Activated T-helper 1 cell treated with anti-CD3 and anti-CD28 coated beads, Interleukin-2, amount 50 U/mL, for 16 hours (primary cell): Measurements from ENCODE around the gene COL4A2.
"Not testable (repeated sequence)": the region's sequence is repeated elsewhere in the genome, so short reads cannot be mapped to it uniquely, and the experiment has no call there.

Experiments
- DNase-seq, 2 donors: peaks; one replicate each; pipeline ENCODE4 v3.0.0-alpha.2; 2020; ENCODE audit warnings: low read depth in 1 of 2, low spot score in 1 of 2

COL4A2 gene

DNA sequence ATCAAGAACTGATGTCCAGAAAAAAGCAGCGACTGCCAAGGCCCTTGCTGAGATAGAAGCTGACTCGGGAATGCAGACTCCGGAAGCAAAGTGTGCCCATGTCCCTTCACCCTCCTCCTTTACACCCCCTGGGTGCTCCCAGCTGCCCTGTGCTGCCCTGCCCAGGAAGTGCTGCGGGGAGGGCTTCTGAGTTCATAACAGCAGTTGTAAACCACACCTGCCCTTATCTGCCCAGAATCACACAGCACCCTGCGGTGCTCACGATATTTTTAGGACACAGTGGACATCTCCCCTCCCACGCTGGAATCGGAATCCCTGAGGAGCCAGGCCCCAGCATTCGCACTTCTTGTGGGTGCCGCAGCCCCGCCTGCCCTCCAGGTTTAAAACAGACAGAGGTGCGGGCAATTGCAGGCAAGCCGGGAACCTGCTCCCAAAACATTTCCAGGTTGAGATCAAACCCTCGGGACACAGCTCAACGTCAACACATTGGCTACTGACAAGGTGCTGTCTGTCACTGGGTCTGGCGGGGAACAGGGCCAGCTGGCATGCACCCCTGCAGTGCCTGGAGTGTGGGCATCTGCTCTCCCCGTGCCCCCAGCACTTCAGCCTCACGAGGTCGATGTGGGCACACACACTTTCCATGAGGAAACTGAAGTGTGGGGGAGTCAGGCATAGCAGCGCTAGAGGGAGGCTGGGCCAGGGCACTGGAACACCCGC lies 217.6 kb downstream of the COL4A2 start:
- DNase-seq: no peak

DNA sequence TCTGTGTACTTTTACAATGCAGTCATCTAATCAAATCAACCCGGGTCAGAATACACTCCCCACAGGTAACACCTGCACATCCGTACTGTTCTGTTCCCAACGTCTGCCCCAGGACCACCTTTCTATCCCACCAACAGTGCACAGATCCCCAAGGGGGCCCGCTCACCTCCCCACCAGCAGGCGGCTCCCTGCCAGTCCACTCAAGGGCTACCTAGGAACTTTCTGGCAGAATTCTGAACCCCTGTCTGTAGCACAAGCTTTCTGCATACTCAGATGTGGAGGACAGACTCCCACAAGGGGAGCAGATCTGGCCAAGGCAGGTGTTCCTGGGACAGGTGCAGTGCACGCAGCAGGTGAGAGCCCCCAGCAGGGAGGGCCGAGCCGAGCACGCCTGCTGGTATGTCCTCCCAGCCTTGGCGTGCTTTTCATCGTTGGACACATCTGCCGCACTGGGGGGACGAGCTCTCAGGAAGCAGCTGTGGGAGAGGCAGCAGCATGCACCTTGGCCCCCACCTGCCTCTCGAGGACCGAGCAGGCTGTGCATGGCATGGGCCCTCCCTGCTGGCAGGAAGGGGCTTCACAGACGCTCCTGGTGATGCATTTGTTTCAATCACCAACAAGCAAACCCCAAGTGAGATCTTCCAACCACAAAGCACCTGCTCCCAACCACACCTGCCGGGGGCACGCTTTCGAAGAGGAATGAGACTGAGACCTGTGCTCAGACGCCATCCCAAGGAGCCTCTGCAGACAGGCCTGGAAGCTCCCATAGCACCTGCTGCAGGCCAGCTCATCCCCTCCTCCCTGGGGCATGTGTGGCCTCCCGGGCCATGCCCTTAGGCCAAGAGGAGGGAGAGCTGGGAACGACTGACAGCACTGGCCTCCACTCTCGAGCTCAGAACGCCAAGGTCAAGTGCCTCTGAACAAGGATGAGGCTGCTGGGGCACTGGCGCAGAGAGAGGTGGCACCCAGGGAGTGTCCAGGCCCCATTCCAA lies 218.5 kb downstream of the COL4A2 start:
- DNase-seq: no peak

DNA sequence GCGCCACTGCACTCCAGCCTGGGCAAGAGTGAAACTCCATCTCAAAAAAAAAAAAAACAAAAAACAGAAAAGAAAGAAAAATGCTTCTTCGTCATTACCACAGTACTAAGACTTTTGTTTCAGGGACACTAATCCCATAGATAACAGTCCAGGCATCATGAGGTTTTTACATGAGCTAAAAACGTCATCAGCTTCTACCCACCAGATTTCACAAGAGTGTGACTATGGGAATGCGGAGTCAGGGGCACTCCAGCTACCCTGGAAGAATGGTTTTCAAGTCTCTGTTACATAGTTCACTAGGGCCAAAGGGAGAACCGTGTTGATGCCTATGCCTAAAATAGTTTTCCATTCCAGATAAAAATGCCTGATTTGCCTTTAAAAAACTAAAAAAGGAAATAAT lies 221.3 kb downstream of the COL4A2 start:
- no peak for DNase-seq

DNA sequence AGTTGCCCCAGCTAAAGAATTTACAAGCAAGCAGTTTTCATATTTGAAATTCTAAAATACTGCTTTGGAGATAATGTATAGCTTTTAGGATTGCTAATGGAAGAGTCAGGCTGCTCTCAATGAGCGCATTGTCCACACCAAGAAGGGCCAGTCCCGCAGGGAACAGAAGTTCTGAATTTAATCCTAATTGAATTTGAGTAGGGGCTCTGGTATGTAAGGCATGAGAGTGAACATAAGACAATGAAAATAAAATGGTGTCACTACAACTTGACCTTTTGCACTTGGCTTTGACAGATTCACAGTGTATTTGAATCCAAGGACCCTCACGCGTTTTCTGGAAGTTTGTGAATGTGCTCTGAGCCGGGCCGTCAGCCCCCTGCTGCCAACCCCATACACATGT lies 221.8 kb downstream of the COL4A2 start:
- no peak for DNase-seq

DNA sequence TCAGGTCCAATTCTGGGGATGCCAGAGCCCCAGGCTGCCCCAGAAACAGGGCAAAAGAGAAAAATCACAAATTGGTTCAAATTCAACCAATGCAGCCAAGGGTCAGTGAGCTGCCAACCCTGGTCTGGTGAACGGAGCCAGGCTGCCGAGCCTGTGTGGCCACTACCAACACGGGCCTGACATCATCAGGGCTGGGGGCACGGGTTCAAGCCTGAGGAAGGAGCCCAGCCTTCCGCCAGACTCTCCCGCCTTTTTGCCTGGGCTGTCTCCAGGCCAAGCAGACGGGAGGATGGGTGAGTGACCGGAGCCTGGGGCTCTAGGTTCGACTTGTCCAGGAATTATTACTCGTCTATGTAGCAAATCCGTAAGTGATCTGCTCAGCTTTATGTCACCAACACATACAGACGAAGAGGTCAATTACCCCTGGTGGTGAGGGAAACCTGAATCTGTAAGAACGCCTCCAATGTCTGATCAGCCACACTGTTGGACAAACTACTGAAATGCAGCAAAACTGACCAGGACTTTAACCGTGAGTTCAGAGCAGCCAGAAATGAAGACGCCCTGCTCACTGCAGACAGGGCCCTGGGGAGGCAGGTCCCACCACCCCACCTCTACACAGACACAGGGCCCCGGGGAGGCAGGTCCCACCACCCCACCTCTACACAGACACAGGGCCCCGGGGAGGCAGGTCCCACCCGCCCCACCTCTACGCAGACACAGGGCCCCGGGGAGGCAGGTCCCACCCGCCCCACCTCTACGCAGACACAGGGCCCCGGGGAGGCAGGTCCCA lies 222.6 kb downstream of the COL4A2 start:
- no peak for DNase-seq

DNA sequence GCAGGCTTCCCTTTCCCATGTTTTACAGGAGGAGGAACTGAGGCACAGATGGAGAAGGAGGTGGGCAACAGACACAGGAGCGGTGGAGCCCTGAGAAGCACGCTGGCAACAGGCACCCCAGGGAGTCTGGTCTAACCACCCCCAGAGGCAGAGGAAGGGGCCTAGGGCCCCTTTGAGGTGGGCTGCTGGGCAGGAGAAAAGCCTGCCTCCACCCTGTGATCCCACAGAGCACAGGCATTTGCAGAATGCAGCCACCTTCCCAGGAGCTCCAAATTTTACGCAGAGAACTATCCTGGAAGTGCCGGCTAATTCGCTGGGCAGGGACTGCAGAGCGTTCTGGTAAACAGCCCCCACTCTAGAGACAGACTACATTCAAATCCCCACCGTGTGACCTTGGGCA lies 224.0 kb downstream of the COL4A2 start:
- no peak for DNase-seq

DNA sequence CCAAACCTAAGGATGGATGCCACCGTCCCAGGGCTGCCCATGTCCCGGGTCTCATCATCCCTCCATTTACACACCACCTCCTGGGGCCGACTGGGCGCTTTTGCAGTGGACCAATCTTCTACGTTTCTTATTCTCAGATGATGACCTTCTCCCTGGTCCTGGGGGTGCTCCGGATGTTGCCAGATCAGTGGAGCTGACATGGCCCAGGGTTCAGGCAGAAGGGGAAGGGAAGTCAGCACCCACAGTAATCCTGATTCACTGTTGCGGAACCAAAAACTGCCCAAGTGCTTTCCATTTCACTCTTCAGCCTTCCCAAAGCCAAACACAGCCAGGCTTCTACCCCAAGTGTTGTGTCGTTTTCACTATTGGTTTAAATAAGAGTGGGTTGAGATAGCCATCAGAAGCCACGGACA lies 224.6 kb downstream of the COL4A2 start:
- no peak for DNase-seq

DNA sequence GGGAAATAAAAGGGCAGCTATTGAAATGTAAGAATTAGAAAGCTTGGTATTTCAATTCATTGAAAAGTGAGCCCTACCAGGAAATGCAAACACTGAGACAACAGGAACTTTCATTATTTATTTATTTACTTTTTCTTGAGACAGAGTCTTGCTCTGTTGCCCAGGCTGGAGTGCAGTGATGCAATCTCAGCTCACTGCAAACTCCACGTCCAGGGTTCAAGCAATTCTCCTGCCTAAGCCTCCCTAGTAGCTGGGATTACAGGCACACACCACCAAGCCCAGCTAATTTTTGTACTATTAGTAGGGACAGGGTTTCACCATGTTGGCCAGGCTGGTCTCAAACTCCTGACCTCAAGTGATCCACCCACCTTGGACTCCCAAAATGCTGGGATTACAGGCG lies 225.2 kb downstream of the COL4A2 start:
- DNase-seq: not testable (repeated sequence)

DNA sequence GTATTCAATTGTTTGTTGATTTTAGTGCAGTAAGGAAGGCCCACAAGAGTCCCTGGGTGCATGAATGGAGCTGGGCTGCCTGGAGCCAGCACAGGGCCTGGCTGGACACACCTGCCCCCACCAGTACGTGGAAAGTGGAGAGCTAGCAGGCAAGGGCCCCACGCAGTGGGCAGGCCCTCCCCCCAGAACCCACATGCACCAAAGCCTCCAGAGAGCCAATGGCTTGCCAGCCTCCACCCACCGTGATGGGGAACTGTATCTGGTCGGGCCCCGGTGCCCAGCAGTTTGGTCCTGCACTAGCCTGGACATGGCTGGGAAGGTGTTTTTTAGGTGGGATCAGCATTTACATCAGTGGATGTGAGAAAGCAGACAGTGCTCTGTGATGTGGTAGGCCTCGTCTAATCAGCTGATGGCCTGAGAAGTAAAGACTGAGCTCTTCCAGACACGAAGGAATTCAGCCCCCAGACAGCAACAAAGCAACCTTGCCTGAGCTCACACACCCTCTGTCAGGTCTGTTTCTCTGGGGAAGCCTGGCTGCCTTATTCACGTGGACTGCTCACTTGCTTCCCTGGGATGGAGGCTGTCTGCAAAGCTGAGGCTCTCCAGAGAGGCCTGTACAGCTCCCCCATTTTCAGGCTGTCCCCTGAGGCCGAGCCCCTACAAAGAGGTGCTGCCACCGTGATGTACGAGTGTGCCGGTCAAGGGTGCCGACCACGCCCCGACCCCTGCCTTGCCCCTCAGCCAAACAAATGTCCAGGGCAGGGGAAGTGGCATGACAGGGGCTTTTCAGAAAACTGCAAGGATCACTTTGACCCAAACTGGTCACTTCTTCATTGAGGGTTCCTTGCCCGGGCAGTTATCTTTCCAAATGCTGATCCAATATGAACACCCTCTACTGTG lies 226.9 kb downstream of the COL4A2 start:
- DNase-seq: no peak

DNA sequence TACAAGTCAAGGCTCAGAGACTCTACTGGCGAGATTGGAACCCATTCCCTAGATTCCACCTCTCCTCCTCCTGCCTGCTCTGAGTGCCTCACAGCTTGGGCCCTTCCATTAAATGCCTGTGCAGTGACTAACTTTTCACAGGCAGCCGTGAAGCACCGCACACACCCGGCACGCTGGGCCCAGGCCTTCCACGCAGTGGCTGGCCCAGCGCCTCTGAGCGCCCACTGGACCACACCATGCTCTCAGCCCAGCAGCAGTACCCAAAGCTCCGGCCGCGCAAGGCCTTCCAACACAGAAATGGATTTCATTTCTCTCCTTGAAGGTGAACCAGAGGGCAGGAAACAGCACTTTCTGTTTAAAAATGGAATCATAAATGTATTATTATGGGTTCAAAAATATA lies 228.4 kb downstream of the COL4A2 start:
- no peak for DNase-seq

DNA sequence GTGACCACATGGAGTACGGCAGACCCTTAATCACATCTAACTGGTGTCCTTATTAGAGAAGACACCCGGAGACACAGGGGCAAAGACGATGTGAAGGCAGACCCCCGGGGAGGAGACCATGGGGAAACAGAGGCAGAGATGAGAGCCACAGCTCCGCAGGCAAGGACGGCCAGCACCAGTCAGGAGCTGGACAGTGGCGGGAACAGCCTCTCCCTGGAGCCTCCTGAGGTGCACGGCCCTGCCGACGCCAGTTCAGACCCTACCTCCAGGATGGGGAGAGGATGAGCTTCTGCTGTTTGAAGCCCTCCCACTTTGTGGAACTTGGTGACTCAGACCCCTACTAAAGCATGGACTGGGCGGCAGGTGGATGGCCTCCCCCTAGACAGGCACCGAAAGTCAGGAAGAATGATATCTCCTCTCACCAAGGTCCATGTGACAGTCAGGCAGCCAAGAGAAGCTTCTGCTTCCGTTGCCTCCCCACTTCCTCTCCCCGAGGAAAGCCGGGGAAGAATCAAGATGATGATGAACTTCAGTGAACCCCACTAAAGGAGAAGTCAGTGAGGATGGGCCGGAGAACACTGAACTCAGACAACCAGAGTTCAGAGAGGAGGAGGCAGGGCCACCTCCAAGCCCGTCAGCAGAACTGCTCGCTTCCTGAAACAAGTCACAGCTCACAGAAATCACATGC lies 229.1 kb downstream of the COL4A2 start:
- no peak for DNase-seq

DNA sequence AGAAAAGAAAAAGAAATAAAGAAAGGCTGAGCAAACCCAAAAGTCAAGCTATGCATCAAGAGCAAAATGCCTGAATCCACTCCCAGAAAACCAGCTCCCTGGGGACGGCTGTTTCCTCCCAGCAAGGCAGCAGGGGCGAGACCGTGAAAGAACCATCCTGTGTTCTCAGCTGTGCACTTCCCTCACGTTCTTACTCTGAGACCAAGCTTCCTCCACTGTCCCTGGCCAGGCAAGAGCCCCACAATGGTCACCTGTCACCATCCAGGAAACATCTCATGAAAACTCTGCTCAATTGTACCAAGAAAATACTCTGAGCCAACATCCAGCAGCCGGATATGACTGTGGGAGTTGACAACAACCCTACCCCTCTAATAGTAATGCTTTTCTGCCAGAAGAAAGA lies 231.5 kb downstream of the COL4A2 start:
- no peak for DNase-seq

DNA sequence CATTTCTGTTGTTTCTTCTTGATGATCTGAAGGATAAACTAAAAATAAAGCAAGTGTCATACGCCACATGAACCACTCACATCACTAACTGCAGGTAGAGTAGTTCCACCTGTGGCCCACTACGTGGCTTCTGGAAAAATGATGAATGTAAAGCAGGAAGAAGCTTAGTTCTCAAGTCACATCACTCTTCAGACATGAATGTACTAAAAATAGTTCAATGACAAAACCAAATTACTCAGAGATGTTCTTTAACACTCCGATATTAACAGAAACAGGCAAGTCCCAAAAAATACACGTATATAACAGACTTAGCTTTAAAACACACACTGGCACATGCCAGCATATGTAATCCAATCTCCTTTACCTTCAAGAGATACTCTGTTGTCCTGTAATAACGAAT lies 232.8 kb downstream of the COL4A2 start:
- no peak for DNase-seq

DNA sequence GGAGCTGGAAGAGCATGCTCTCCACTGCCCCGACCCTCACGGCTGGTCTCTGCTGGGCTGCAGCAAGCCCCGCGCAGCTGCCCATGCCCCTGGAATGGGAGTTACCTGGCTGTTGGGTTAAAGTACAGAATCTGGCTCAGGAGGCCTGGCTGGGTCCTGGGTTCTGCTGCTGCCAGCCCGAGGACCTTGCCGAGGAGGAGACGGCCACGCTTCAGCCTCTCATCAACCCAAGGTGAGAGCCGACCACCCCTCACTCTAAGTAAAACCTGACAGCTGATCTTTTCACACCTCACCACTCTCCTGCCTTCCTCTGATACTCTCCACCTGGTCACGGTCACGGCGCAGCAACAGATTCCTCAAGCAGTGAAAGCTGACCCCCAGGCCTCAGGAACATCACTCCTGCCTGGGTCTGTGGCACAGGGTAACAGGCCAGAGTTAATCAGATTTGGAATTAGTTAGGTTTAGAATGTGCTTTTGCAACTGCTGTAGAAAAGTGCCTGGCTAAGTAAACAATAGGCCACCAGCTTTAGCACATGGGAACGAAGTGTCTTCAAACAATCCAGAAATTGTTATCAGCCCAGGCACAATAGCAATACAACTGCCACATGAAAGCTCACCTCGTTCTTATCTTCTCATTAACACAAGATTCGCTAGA lies 233.9 kb downstream of the COL4A2 start:
- no peak for DNase-seq

DNA sequence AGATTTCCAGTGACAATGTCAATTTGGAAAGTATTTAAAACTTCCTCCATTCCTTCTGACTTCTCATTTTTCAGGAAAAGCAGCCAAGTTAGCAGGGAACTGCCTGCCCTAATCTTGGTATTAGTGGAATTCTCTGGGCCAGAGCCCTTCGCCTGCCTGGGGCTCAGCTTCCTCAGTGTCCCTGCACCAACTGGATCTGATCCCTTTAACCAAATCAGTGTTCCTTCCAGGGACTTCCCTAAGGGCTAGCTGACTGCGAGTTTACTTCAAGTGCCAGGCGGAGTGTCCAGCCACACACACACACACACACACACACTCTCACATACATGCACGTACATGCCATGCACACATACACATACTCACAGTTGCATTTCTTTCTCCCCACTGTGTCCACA lies 234.4 kb downstream of the COL4A2 start:
- DNase-seq: no peak

DNA sequence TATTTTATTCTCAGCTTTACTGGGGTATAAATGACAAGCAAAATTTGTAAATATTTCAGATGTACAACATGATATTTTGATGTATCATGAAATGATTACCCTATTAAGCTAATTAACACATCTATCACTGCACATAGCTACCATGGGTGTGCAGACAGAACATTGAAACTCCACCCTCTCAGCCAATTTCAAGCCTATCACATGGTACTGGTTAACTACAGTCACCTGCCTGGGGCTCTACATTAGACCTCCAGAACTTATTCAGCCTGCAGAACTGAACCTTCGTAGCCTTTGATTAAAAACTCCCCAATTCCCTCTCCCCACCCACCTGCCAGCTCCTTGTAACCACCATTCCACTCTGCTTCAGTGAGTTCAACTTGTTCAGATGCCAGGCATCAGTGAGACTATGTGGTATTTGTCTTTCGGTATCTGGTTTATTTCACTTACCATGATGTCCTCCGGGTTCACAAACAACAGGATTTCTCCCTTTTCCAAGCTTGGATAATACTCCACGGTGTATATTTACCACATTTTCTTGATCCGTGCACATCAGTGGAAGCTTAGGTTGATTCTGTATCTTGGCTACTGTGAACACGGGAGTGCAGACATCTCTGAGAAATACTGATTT lies 235.2 kb downstream of the COL4A2 start:
- no peak for DNase-seq

DNA sequence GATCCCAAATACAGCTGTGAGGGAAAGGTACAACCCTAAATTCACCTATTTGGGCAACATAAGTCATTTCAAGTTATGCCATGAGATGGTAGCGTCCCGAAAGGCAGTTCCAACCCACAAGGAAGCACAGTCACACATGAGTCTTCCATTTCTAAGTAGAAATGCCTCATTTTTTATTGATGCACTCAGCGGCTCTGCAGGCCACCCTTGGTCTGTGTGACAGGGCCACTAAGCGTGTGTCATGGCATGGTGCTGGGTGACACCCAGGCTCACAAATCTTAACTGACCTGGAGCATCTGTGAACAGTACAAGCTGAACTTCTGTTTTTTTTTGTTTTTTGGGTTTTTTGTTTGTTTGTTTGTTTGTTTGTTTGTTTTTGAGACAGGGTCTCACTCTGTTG lies 239.3 kb downstream of the COL4A2 start:
- DNase-seq: no peak

DNA sequence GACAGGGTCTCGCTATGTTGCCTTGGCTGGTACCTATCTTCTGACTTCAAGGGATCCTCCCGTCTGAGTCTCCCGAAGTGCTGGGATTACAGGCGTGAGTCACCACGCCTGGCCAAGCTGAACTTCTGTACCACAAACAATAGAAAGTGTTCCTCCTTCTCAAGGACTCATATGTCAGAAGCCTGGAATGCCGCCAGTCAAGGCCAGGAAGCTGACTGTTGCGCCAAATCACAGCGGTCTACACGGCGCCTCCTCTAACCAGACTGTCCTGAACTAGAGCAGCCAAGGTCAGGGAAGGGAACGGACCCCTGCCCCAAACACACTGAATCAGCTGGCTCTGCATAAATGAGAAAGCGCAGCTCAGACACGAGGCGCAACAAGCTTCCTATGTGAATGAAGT lies 239.8 kb downstream of the COL4A2 start:
- no peak for DNase-seq
